Measurements from ENCODE around the gene LRRC7.

DNA sequence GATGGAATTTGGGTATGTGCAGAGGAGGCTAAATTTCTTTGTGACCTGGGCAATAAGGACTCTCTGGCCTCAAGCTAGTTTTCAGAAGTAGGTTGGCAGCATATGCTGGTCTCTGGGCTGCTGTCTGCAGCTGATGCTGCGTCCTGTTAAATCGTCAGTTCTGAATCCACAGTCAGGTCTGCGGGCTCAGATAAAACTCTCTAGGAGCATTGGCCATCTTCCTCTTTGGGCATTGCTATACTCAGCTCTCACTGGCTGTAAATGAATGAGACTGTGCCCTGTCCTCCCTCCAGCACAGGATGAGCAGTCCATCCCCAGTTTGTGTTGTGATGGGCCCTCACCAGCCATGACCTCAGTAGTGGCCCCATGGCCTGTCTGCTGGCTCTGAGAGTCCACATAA lies 365.0 kb downstream of the LRRC7 start:
- TF ChIP-seq, protein P1, sequence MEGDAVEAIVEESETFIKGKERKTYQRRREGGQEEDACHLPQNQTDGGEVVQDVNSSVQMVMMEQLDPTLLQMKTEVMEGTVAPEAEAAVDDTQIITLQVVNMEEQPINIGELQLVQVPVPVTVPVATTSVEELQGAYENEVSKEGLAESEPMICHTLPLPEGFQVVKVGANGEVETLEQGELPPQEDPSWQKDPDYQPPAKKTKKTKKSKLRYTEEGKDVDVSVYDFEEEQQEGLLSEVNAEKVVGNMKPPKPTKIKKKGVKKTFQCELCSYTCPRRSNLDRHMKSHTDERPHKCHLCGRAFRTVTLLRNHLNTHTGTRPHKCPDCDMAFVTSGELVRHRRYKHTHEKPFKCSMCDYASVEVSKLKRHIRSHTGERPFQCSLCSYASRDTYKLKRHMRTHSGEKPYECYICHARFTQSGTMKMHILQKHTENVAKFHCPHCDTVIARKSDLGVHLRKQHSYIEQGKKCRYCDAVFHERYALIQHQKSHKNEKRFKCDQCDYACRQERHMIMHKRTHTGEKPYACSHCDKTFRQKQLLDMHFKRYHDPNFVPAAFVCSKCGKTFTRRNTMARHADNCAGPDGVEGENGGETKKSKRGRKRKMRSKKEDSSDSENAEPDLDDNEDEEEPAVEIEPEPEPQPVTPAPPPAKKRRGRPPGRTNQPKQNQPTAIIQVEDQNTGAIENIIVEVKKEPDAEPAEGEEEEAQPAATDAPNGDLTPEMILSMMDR (IDR thresholded peaks at IDR 0.05; ENCODE audit: control extremely low read depth in 1 of 3, insufficient read depth in 1 of 3, low read depth in 1 of 3, low read length in 3 of 3), result no peak
- TF ChIP-seq CHD1 (IDR thresholded peaks at IDR 0.05; ENCODE audit: low read depth, low read length), result no peak
- TF ChIP-seq BRCA1 (IDR thresholded peaks at IDR 0.05; ENCODE audit: low read depth, low read length), result no peak
- no peak for TF ChIP-seq POLR2A (IDR thresholded peaks at IDR 0.05; ENCODE audit: control extremely low read depth in 1 of 2, low read depth in 2 of 2, low read length in 2 of 2)
- TF ChIP-seq EP300 (IDR thresholded peaks at IDR 0.05; ENCODE audit: borderline replicate concordance in 1 of 2, low read depth in 2 of 2, low read length in 2 of 2), result no peak
- TF ChIP-seq NRF1 (IDR thresholded peaks at IDR 0.05; ENCODE audit: low read depth, low read length), result no peak
- TF ChIP-seq ZNF274 (IDR thresholded peaks at IDR 0.05; ENCODE audit: borderline replicate concordance, extremely low read depth, low read length), result no peak
- no peak for TF ChIP-seq CTBP2 (IDR thresholded peaks at IDR 0.05; ENCODE audit: borderline replicate concordance, insufficient read depth, insufficient read length, low read length)
- no peak for TF ChIP-seq JUN (IDR thresholded peaks at IDR 0.05; ENCODE audit: low read depth, low read length)
- TF ChIP-seq POLR2AphosphoS5 (IDR thresholded peaks at IDR 0.05; ENCODE audit: low read depth, low read length), result no peak
- TF ChIP-seq, protein P2, sequence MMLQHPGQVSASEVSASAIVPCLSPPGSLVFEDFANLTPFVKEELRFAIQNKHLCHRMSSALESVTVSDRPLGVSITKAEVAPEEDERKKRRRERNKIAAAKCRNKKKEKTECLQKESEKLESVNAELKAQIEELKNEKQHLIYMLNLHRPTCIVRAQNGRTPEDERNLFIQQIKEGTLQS (IDR thresholded peaks at IDR 0.05; ENCODE audit: insufficient read depth, low read depth, low read length), result no peak
- no peak for TF ChIP-seq EZH2 (IDR thresholded peaks at IDR 0.05; ENCODE audit: low read depth, low read length, severe bottlenecking)
